HTERT RPE-1 (cell line): Measurements from ENCODE around the gene ASCC1.
"Not testable (repeated sequence)": the region's sequence is repeated elsewhere in the genome, so short reads cannot be mapped to it uniquely, and the experiment has no call there.

Experiments
- in situ Hi-C: fragments of 300-500 bp; cut with MboI; formaldehyde crosslinking; loops from 4 replicates; pipeline ENCODE4 v1.14.3; 2020; ENCODE audit warnings: low sequenced_read_pairs

The ASCC1 gene

GRCh38 chr10:72249176-72249862 lies 33.2 kb upstream of the ASCC1 start:
- in situ Hi-C loops: not testable (repeated sequence)

DNA sequence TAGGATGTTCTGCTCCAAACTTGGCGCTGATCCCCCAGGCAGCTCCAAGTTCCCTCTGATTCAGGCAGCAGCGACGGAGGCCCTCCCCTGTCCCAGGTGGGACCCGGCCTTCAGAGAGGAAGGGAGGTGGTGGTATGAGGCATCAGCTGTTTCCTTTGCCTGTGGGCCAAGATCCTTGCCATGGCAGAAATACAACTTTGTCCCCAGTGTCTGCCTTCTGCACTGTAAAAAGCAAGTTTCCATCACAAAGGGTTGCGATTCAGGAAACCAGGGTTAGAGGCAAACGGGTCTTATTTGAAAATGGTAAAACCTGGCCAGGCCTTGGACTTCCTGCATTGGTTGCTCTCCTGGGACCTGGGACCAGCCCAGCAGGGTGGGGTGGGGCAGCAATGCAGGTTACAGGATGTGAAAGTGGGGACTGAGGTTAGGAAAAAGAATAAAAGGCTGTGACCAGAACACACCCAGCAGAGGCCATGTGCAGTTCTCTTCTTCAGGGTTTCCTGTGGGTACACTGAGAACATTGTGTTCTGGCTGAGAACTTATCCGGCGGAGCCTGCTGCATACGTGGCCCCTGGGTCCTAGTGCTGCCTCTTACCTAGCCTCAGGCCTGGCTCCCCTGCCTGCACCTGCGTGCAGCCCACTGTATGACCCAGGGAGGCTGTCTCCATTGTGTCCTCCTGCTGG lies 32.5 kb upstream of the ASCC1 start:
- in situ Hi-C loops: no loop called here

DNA sequence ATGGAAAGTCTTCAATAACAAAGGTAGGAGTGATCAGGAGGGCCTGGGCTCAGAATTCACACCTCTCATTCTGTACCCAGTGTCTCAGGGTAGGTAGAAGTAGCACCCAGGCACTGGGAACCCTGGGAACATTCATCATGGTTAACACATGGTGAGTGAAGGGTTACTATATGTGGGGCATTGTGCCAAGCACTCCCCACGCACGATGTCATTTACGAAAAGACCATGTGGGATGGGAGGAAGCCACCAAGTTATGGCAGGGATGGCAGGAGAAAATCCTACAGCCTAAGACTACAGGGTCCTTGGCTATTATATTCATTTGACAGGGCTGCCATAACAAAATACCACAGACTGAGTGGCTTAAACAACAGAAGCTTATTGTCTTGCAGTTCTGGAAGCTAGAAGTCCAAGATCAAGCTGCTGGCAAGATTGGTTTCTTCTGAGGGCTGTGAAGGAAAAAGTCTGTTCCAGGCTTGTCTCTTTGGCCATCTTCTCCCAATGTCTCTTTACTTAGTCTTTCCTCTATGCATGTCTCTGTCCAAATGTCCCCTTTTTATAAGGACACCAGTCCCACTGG lies 30.0 kb upstream of the ASCC1 start:
- in situ Hi-C loops: no loop called here

DNA sequence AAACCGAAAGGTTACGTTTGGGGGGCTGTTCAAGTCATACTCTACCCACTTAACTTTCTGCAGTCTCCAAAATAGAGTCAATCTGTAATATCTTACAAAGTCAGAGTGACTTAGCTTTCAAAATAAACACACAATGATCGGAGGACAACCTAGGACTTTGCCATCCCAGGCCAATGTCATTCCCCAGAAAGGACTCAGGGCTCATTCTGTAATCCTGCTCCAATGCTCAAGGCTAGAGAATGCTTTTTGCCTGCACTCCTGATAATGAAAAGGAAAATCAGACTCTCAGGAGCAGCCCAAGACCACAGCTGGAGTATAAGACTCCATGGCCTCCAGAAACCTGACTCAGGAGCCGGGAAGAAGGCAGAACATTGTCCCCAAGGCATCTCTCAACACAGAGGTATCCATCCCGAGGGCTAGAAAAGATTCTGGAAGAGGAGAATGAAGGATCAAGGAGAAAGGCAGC lies 28.5 kb upstream of the ASCC1 start:
- in situ Hi-C loops: no loop called here

- in situ Hi-C loops: no loop called here
These were observed 27.9 kb upstream of the ASCC1 start for GRCh38 chr10:72243822-72244437.

DNA sequence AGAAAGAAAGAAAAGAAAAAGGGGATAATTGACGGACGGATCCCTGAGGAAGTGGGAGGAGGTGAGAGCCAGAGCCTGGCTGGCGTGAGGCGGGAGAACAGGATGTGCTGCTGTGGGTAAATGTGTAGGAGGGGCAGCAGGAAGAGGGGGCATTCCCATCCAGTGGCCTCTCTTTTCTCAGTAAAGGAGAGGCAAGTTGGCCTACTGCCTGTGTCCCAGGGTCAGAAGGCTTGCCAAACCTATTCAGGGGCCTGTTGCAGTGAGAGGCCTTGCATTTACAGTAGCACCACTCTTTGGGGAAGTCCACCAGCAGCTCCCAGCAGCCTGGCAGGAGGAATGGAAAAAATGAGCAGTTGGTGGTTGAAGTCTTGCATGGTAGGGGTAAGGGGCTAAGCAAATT lies 26.6 kb upstream of the ASCC1 start:
- in situ Hi-C loops: no loop called here

DNA sequence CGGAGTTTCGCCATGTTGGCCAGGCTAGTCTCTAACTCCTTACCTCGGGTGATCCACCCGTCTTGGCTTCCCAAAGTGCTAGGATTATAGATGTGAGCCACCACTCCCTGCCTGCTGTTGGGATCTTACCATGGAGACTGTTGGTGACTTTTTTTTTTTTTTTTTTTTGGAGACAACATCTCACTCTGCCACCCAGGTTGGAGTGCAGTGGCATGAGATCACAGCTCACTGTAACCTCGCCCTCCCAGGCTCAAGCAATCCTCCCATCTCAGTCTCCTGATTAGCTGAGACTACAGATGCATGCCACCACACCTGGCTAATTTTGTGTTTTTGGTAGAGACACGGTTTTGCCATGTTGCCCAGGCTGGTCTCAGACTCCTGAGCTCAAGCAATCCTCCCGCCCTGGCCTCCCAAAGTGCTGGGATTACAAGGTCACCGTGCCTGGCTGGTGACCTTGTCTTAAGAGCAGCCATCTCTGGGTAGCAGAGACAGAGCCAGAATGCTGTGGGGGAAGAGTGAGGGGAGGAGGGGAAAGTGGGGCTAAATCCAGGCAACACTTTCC lies 25.7 kb upstream of the ASCC1 start:
- in situ Hi-C loops: no loop called here

DNA sequence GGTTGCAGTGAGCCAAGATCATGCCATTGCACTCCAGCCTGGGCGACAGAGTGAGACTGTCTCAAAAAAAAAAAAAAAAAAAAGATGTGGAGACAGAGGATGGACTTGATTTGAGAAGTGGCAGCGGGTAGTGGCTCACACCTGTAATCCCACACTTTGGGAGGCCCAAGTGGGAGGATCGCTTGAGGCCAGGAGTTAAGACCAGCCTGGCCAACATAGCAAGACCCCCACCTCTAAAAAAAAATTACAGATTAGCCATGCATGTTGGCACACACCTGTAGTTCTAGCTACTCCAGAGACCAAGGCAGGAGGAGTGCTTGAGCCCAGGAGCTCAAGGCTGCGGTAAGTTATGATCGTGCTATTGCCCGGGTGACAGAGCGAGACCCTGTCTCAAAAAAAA lies 24.3 kb upstream of the ASCC1 start:
- in situ Hi-C loops: no loop called here

DNA sequence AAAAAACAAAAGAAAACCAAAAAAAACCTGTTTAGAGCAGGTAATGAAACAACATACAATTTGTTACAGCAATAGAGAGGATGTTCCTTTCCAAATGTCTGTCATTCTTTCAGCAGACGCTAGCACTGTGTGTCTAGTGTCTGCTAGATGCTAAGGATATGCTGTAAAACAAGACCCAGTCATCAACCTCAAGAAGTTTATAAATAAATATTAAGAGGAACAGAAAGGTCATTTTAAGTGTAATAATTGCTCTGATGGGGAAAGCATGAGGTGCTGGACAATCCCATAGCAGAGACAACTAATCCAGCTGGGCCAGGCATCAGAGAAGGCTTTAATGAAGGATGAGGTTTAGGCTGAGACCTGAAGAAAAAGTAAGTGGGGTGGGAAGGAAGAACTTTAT lies 23.3 kb upstream of the ASCC1 start:
- in situ Hi-C loops: no loop called here

DNA sequence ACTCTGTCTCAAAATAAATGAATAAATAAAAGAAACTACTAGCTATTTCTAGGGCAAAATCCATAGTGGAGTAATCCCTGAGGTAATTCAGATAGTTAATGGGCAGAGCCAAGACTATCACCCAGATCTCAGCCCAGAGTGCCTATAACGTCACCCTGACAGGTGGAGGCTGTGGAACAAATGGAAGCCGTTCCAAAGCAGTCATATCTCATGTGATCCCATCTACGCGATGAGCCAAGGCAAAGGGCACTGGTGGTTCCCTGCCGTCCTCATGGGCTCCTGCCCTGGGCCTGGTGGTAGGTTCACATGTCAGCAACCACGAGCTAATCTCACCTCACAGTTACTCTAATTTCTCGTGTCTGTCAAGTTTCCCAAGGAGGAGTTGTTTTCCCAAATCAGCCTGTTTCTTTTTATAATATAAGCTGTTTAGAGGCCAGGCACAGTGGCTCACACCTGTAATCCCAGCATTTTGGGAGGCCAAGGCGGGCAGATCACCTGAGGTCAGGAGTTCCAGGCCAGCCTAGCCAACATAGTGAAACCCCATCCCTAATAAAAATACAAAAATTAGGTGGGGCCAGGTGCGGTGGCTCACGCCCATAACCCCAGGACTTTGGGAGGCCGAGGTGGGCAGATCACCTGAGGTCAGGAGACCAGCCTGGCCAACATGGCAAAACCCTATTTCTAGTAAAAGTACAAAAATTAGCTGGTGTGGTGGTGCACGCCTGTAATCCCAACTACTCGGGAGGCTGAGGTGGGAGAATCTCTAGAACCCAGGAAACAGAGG lies 22.5 kb upstream of the ASCC1 start:
- in situ Hi-C loops: no loop called here

DNA sequence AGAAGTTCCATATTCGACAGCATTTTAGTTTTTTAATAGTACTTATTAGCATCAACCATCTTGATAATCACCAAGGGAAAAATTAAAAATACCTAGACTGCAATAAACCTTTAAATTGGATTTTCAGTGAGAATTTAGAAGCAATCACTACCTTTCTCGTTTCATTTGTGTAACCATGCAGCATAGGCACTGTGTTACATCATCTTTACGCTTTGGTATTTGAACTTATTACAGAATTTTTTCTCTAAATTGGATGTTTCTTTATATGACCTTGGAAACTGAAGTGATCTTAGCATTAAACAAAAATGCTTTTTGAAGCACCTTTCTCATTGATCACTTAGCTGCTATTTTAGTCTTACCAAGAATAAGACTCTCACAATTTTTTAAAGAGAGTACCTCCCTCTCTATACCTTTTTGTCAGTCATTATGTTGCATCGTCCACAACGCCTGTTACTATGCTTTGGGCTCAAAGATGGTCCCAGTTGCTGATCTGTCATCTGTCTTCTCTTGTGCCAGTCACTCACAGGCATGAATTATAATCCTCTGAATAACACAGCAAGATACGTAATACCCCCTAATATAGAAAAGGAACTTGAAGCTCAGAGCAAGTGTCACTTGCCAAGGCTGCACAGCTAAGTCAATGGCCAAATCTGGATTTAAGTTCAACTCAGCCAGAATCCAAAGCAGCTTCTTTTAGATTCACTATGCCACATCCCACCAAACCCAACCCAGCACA lies 19.6 kb upstream of the ASCC1 start:
- in situ Hi-C loops: no loop called here

- in situ Hi-C loops: no loop called here
These were observed 18.6 kb upstream of the ASCC1 start for GRCh38 chr10:72234560-72235095.

- in situ Hi-C loops: no loop called here
These were observed 17.5 kb upstream of the ASCC1 start for GRCh38 chr10:72233621-72234020.

- in situ Hi-C loops: no loop called here
These were observed 13.5 kb upstream of the ASCC1 start for GRCh38 chr10:72229261-72230251.

DNA sequence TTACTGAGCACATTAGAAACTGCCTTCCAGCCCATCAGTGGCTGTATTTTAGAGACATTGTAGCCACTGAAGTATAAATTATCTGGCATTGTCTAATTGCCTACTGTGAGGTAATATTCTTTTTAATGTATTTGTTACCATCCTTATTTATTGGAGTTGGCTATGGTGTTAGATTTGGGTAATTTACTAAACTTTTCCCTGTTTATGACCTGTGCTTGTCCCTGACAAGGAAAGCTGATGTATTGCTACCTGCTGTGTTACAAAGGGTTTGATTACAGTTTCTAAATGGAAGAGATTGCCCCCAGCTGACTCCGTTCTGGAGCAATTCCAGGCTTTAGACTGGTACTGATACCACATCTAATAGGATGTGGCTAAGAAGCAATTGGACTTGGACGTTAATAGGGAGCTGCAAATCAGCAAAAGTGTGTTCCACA lies 12.3 kb upstream of the ASCC1 start:
- in situ Hi-C loops: no loop called here

DNA sequence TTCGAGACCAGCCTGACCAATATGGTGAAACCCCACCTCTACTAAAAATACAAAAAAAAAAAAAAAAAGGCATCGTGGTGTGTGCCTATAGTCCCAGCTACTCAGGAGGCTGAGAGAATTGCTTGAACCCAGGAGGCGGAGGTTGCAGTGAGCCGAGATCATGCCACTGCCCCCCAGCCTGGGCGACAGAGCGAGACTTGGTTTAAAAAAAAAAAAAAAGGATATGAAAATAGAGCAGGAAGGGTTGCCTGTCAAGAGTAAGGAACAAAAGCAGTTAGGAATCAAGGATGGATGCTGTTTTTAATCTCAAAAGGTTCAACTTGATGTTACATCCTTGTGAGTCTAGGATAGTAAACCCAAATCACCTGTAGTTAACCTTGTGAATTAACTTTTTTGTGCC lies 11.8 kb upstream of the ASCC1 start:
- in situ Hi-C loops: no loop called here

- in situ Hi-C loops: no loop called here
These were observed 10.4 kb upstream of the ASCC1 start for GRCh38 chr10:72226418-72227027.

- in situ Hi-C loops: not testable (repeated sequence)
These were observed 8.1 kb upstream of the ASCC1 start for GRCh38 chr10:72224191-72224590.
